ENCODE data around the gene TBRG1.

DNA sequence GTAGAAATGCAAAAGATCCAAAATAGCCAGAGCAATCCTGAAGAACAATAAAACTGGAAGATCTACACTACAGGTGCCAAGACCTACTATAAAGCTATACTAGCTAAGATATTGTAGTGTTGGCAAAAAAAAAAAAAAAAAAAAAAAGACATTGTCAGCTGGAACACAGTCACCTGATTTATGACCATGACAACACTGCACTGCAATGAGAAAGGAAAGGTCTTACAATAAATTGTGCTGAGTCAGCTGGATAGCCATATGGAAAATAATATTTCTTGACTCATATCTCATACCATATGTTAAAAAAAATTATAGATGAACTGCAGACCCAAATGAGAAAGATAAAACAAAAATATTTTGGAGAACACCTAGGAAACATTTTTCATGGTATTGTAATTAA is 14.5 kb upstream of the TBRG1 start:
- TF ChIP-seq CTCF (conservative IDR thresholded peaks at IDR 0.05; ENCODE audit: low read depth, low read length) (no peak), EZH2 (IDR thresholded peaks at IDR 0.05; ENCODE audit: low read length, unreplicated experiment) (no peak)
